Endothelial cell (in vitro differentiated cells): ENCODE data around the gene GPR155. TPM values are rescaled to one million over a fixed set of nuclear protein-coding genes. Genes with fewer than 3 reads are reported as not detected.
A peak's percentile ranks its signal among the peaks of the same experiment; 100 is the strongest.

ENCODE experiments used
- DNase-seq: peaks from one replicate; pipeline ENCODE4 v3.0.0; 2021; ENCODE audit warnings: low spot score
- H3K27ac Mint-ChIP-seq: one replicate; pipeline ENCODE4 v1.8.0; 2021; ENCODE audit warnings: mixed read lengths, inconsistent platforms; ENCODE audit not compliant: unreplicated experiment
- H3K27me3 Mint-ChIP-seq: one replicate; pipeline ENCODE4 v1.8.0; 2021; ENCODE audit warnings: mild to moderate bottlenecking, moderate library complexity, mixed read lengths, inconsistent platforms; ENCODE audit not compliant: unreplicated experiment
- H3K36me3 Mint-ChIP-seq: one replicate; pipeline ENCODE4 v1.8.0; 2021; ENCODE audit warnings: mild to moderate bottlenecking, low read depth, mixed read lengths, inconsistent platforms; ENCODE audit not compliant: unreplicated experiment
- H3K4me1 Mint-ChIP-seq: one replicate; pipeline ENCODE4 v1.8.0; 2021; ENCODE audit warnings: mild to moderate bottlenecking, mixed read lengths, inconsistent platforms; ENCODE audit not compliant: unreplicated experiment
- H3K4me3 Mint-ChIP-seq: one replicate; pipeline ENCODE4 v1.8.0; 2021; ENCODE audit warnings: mild to moderate bottlenecking, mixed read lengths, inconsistent platforms; ENCODE audit not compliant: unreplicated experiment
- H3K9me3 Mint-ChIP-seq: one replicate; pipeline ENCODE4 v1.8.0; 2021; ENCODE audit warnings: mixed read lengths, inconsistent platforms; ENCODE audit not compliant: unreplicated experiment
- total RNA-seq: library from RNA; stranded (reverse); fragmentation: NEBNext Ultra II Directional; extraction: Animal tissue kit (Norgen Biotek cat#: 25700); gene quantifications from one replicate; pipeline ENCODE4 v1.2.1, GENCODE V29; 2021; ENCODE audit not compliant: unreplicated experiment
- TF ChIP-seq, protein P1 (sequence below): fragments of 200-600 bp; sonication (generic); IDR thresholded peaks from one replicate; pipeline ENCODE4 v1.5.0; 2021; ENCODE audit warnings: antibody characterized with exemption; ENCODE audit not compliant: unreplicated experiment

GPR155 gene
- total RNA-seq, 1 donor from 2014 or later = 1.7 TPM

GRCh38 chr2:174527101-174527721, 40.4 kb upstream of the GPR155 start:
- peaks cover 5% of the 10 kb centered on the region for H3K36me3 Mint-ChIP-seq
- H3K27ac Mint-ChIP-seq = no peak overlapping the region
- no peaks in the 10 kb centered on the region for H3K27me3 Mint-ChIP-seq
- H3K9me3 Mint-ChIP-seq = no peaks in the 10 kb centered on the region
- TF ChIP-seq, protein P1, sequence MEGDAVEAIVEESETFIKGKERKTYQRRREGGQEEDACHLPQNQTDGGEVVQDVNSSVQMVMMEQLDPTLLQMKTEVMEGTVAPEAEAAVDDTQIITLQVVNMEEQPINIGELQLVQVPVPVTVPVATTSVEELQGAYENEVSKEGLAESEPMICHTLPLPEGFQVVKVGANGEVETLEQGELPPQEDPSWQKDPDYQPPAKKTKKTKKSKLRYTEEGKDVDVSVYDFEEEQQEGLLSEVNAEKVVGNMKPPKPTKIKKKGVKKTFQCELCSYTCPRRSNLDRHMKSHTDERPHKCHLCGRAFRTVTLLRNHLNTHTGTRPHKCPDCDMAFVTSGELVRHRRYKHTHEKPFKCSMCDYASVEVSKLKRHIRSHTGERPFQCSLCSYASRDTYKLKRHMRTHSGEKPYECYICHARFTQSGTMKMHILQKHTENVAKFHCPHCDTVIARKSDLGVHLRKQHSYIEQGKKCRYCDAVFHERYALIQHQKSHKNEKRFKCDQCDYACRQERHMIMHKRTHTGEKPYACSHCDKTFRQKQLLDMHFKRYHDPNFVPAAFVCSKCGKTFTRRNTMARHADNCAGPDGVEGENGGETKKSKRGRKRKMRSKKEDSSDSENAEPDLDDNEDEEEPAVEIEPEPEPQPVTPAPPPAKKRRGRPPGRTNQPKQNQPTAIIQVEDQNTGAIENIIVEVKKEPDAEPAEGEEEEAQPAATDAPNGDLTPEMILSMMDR = no peak
- peak overlapping the region; percentile 1 for H3K4me3 Mint-ChIP-seq
- peaks cover 5% of the 10 kb centered on the region for H3K4me1 Mint-ChIP-seq
- no peak for DNase-seq

DNA sequence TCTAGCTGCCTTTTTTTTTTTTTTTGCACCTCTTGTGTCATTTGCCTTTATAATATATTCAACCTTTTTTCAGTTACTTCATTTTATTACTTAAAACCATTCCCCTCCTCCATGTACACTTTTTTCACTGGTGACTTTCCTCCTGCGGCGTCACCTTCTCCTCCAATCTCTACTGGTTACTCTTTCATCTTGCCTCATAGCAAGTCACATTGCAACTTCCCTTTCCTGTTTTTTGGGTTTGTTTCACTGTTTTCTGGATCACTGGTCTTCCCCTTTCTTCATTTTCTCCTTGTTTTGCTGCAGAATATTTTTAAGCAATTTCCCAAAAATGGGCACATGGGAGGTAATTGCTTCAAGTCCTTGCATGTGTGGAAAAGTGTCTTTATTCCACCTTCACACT, 37.7 kb upstream of the GPR155 start:
- TF ChIP-seq, protein P1 = no peak
- Mint-ChIP-seq H3K27me3 (peaks cover 2% of the 10 kb centered on the region), H3K9me3 (no peaks in the 10 kb centered on the region)

GRCh38 chr2:174522553-174522952, 35.7 kb upstream of the GPR155 start:
- no peak overlapping the region for H3K27ac Mint-ChIP-seq
- TF ChIP-seq, protein P1 = no peak
- DNase-seq = no peak
- H3K27me3 Mint-ChIP-seq = peaks cover 7% of the 10 kb centered on the region
- H3K9me3 Mint-ChIP-seq = no peaks in the 10 kb centered on the region
- no peak overlapping the region for H3K4me3 Mint-ChIP-seq
- peaks cover 5% of the 10 kb centered on the region for H3K36me3 Mint-ChIP-seq
- H3K4me1 Mint-ChIP-seq = peaks cover 3% of the 10 kb centered on the region

More for the DNA sequence above, 37.7 kb upstream of the GPR155 start:
- Mint-ChIP-seq H3K4me1 (peaks cover 3% of the 10 kb centered on the region), H3K4me3 (no peak overlapping the region), H3K27ac (no peak overlapping the region), H3K36me3 (peaks cover 5% of the 10 kb centered on the region)
- DNase-seq = no peak

GRCh38 chr2:174518395-174518794, 31.6 kb upstream of the GPR155 start:
- DNase-seq = no peak
- Mint-ChIP-seq H3K27me3 (peaks cover 8% of the 10 kb centered on the region), H3K27ac (no peak overlapping the region), H3K36me3 (peaks cover 4% of the 10 kb centered on the region), H3K9me3 (no peaks in the 10 kb centered on the region), H3K4me1 (no peaks in the 10 kb centered on the region), H3K4me3 (no peak overlapping the region)
- TF ChIP-seq, protein P1 = no peak

GRCh38 chr2:174516501-174517378, 29.9 kb upstream of the GPR155 start:
- H3K4me3 Mint-ChIP-seq = no peak overlapping the region
- DNase-seq = no peak
- no peaks in the 10 kb centered on the region for H3K4me1 Mint-ChIP-seq
- peaks cover 8% of the 10 kb centered on the region for H3K27me3 Mint-ChIP-seq
- TF ChIP-seq, protein P1 = no peak
- no peak overlapping the region for H3K27ac Mint-ChIP-seq
- H3K9me3 Mint-ChIP-seq = no peaks in the 10 kb centered on the region
- H3K36me3 Mint-ChIP-seq = peaks cover 4% of the 10 kb centered on the region
